Common myeloid progenitor, CD34-positive (primary cell): ENCODE results near the gene PHLPP1.

Source experiments
- CTCF ChIA-PET: fragments of 350-600 bp; sonication (Branson Sonifier 250); formaldehyde crosslinking; loops from one replicate; lab custom pipeline; 2021; ENCODE audit warnings: antibody characterized with exemption; lab: Charles Lee
- POLR2A ChIA-PET: fragments of 350-600 bp; sonication (Branson Sonifier 250); formaldehyde crosslinking; loops from one replicate; lab custom pipeline; 2021; ENCODE audit warnings: antibody characterized with exemption; lab: Charles Lee
- DNase-seq, 3 donors: peaks; one replicate each; pipeline versions ENCODE4 v3.0.0 to v3.0.0-alpha.2; 2013
- H3K27ac ChIP-seq, 2 experiments: 1 replicate in 1 of 2; 2 replicates in 1 of 2; pipeline ENCODE4 v1.7.0; 2013; ENCODE audit warnings: inconsistent platforms in 2 of 2, low read length in 2 of 2, mild to moderate bottlenecking in 2 of 2, low read depth in 1 of 2, moderate library complexity in 1 of 2; ENCODE audit not compliant: severe bottlenecking in 2 of 2, insufficient read depth in 1 of 2, poor library complexity in 1 of 2
- H3K27me3 ChIP-seq, 5 experiments: replicated peaks in 2 of 5; 1 replicate in 3 of 5; 2 replicates in 2 of 5; pipeline versions ENCODE4 v1.6.1 to v1.7.0; 2013; ENCODE audit warnings: low read length in 4 of 5, mild to moderate bottlenecking in 2 of 5, moderate library complexity in 2 of 5, inconsistent platforms in 1 of 5; ENCODE audit not compliant: insufficient read depth in 5 of 5, control insufficient read depth in 4 of 5
- H3K36me3 ChIP-seq, 4 experiments: 1 replicate in 2 of 4; 2 replicates in 2 of 4; pipeline versions ENCODE4 v1.6.1 to v1.7.0; 2013; ENCODE audit warnings: low read length in 3 of 4, control low read depth in 1 of 4, mild to moderate bottlenecking in 1 of 4; ENCODE audit not compliant: control insufficient read depth in 4 of 4, insufficient read depth in 4 of 4
- H3K4me1 ChIP-seq, 4 experiments: 1 replicate in 3 of 4; 2 replicates in 1 of 4; pipeline versions ENCODE4 v1.6.1 to v1.7.1; 2013; ENCODE audit warnings: low read length in 3 of 4, mild to moderate bottlenecking in 3 of 4, control low read depth in 1 of 4, inconsistent platforms in 1 of 4, moderate library complexity in 1 of 4; ENCODE audit not compliant: control insufficient read depth in 4 of 4, insufficient read depth in 4 of 4; ENCODE audit errors: control extremely low read depth in 1 of 4
- H3K4me3 ChIP-seq, 7 experiments: 1 replicate in 4 of 7; 2 replicates in 3 of 7; pipeline versions ENCODE4 v1.5.1 to v1.7.0; 2013; ENCODE audit warnings: mild to moderate bottlenecking in 7 of 7, low read length in 6 of 7, moderate library complexity in 6 of 7, inconsistent platforms in 2 of 7, low read depth in 2 of 7, control low read depth in 1 of 7; ENCODE audit not compliant: insufficient read depth in 4 of 7, control insufficient read depth in 1 of 7; ENCODE audit errors: extremely low read depth in 1 of 7
- H3K9me3 ChIP-seq, 5 experiments: 1 replicate in 4 of 5; 2 replicates in 1 of 5; pipeline versions ENCODE4 v1.6.1 to v1.7.1; 2013; ENCODE audit warnings: low read length in 4 of 5, mild to moderate bottlenecking in 2 of 5, inconsistent platforms in 1 of 5, low read depth in 1 of 5, moderate library complexity in 1 of 5; ENCODE audit not compliant: control insufficient read depth in 4 of 5, insufficient read depth in 2 of 5; ENCODE audit errors: control extremely low read depth in 1 of 5
- WGBS: methylation state at CpG from one replicate; pipeline ENCODE4 v1.1.5; 2013; ENCODE audit not compliant: insufficient coverage; 5-methylcytosine and 5-hydroxymethylcytosine counted together

PHLPP1 gene

DNA sequence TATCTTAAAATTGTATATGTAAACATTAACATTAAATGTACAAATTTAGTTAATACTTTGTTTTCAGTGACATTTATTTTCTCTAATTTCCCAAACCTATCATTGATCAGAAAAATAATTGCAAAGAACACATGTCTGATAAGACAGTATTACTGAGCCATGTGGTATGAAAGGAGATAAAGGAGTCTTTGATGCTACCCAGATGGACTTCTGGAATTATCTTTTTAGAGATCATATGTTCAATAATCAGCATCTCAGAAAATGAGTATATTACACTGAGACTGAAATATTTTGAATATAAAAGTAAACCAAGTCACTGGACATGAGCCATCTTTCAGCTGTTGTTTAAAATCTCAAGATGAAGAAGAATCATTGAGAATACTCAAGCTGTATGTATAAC is 153.3 kb downstream of the PHLPP1 start:
- ChIA-PET POLR2A (no interaction called here), CTCF (interaction anchor here (0.8 to 1.5 kb wide), 2 partner anchors 18 to 73 kb away, joined by 3 to 4 read pairs; no protein-coding TSS in a partner anchor)
- Histone ChIP-seq H3K36me3 (no peaks in the 10 kb centered on the region), H3K4me1 (peaks cover 0 to 20% (median 9%) of the 10 kb centered on the region in 4 experiments), H3K4me3 (peak overlapping the region in 1 of 7 experiments; percentile 57), H3K27me3 (no peaks in the 10 kb centered on the region), H3K27ac (peak overlapping the region; percentile 61 to 78), H3K9me3 (no peaks in the 10 kb centered on the region)
- no peak for DNase-seq

GRCh38 chr18:62870643-62871042 is 155.3 kb downstream of the PHLPP1 start:
- Histone ChIP-seq H3K36me3 (no peaks in the 10 kb centered on the region), H3K27ac (peak overlapping the region in 1 of 2 experiments; percentile 78), H3K27me3 (no peaks in the 10 kb centered on the region), H3K9me3 (no peaks in the 10 kb centered on the region), H3K4me3 (no peak overlapping the region), H3K4me1 (peaks cover 0 to 23% (median 14%) of the 10 kb centered on the region in 4 experiments)
- CTCF ChIA-PET: no interaction called here
- POLR2A ChIA-PET: no interaction called here
- no peak for DNase-seq

DNA sequence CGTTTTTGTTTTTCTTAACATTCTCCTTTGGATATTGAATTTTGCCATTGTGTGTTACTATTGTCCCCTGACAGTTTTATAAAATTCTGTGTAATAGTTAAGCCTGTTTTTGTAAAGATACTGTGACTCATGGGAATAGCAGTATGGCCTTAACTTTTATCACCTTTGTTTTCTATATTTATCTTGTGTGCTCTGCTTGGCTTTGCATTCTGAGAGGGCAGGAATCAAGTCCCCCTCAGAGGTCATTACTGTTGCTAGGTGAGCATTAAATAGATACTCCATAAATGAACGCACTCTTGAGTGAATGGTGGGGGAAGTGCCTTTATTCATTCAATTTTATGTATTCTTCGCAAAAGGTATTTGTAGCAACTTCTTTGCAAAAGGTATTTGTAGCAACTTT is 160.0 kb downstream of the PHLPP1 start:
- POLR2A ChIA-PET: no interaction called here
- WGBS: 100% methylated on average over 1 of the region's 3 CpGs

DNA sequence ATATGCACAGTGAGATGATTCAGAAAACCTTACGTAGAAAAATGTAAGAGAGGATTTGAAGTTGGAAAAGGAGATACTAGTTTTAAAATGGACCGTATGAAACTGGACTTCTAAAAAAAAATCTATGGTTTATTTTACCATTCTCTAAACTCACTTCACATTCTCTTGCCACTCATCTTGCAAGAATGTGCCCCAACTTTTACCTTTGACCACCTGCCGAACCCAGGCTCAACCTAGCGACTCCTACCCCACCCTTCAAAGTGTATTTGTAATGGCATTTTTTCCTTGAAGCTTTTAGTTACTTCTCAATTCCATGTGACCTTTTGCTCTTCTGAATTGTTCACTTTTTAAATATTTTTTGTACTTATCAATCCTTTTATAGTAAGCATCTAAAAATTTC is 160.8 kb downstream of the PHLPP1 start:
- 100% methylated on average over 3 of the region's 4 CpGs for WGBS
- CTCF ChIA-PET: interaction anchor here (1.1 to 1.5 kb wide), 2 partner anchors 9 to 40 kb away, joined by 3 read pairs; no protein-coding TSS in a partner anchor
- Histone ChIP-seq H3K4me1 (peaks cover 0 to 7% (median 4%) of the 10 kb centered on the region in 4 experiments), H3K36me3 (no peaks in the 10 kb centered on the region), H3K27ac (no peak overlapping the region), H3K4me3 (no peak overlapping the region), H3K27me3 (no peaks in the 10 kb centered on the region), H3K9me3 (no peaks in the 10 kb centered on the region)
- DNase-seq: no peak
- POLR2A ChIA-PET: no interaction called here

More for the DNA sequence above, 160.0 kb downstream of the PHLPP1 start:
- Histone ChIP-seq H3K9me3 (no peaks in the 10 kb centered on the region), H3K4me3 (no peak overlapping the region), H3K4me1 (peaks cover 0 to 7% (median 6%) of the 10 kb centered on the region in 4 experiments), H3K27ac (no peak overlapping the region), H3K36me3 (no peaks in the 10 kb centered on the region), H3K27me3 (no peaks in the 10 kb centered on the region)
- CTCF ChIA-PET: interaction anchor here (1.3 to 1.5 kb wide), 2 partner anchors 10 to 24 kb away, joined by 3 to 6 read pairs; no protein-coding TSS in a partner anchor
- no peak for DNase-seq

GRCh38 chr18:62876828-62877227 is 161.5 kb downstream of the PHLPP1 start:
- Histone ChIP-seq H3K36me3 (no peaks in the 10 kb centered on the region), H3K4me3 (no peak overlapping the region), H3K27ac (no peak overlapping the region), H3K9me3 (no peaks in the 10 kb centered on the region), H3K27me3 (no peaks in the 10 kb centered on the region), H3K4me1 (peaks cover 0 to 7% (median 4%) of the 10 kb centered on the region in 4 experiments)
- CTCF ChIA-PET: interaction anchor here (0.7 to 1.5 kb wide), 3 partner anchors 9 to 39 kb away, joined by 3 read pairs; no protein-coding TSS in a partner anchor
- no peak for DNase-seq
- 83% methylated on average over 1 of the region's 3 CpGs for WGBS
- POLR2A ChIA-PET: no interaction called here

- H3K27ac ChIP-seq: no peak overlapping the region
- H3K4me3 ChIP-seq: no peak overlapping the region
- no peaks in the 10 kb centered on the region for H3K36me3 ChIP-seq
- DNase-seq: no peak
- POLR2A ChIA-PET: no interaction called here
- WGBS: 93% methylated on average over 4 of the region's 6 CpGs
- CTCF ChIA-PET: interaction anchor here (0.7 to 1.2 kb wide), 3 partner anchors 12 to 32 kb away, joined by 3 to 4 read pairs (median 3); no protein-coding TSS in a partner anchor
- H3K4me1 ChIP-seq: peaks cover 0 to 7% (median 4%) of the 10 kb centered on the region in 4 experiments
- no peaks in the 10 kb centered on the region for H3K27me3 ChIP-seq
- no peaks in the 10 kb centered on the region for H3K9me3 ChIP-seq
Observed at GRCh38 chr18:62877411-62878221, 162.3 kb downstream of the PHLPP1 start.

- Histone ChIP-seq H3K4me1 (peaks cover 0 to 7% (median 4%) of the 10 kb centered on the region in 4 experiments), H3K27me3 (no peaks in the 10 kb centered on the region), H3K4me3 (no peak overlapping the region), H3K9me3 (no peaks in the 10 kb centered on the region), H3K36me3 (no peaks in the 10 kb centered on the region), H3K27ac (no peak overlapping the region)
- 92% methylated on average over 2 of the region's 3 CpGs for WGBS
- CTCF ChIA-PET: interaction anchor here (0.9 to 1.6 kb wide), 3 partner anchors 16 to 33 kb away, joined by 3 to 4 read pairs (median 3); no protein-coding TSS in a partner anchor
- no peak for DNase-seq
- POLR2A ChIA-PET: no interaction called here
Observed at GRCh38 chr18:62878305-62878704, 163.0 kb downstream of the PHLPP1 start.
